Measurements from ENCODE around the gene CRIP2. TPM values are rescaled to one million over a fixed set of nuclear protein-coding genes. Genes with fewer than 3 reads are reported as not detected.

CRIP2 gene
- total and polyA plus RNA-seq, 2 donors (not counting 1 experiment from before 2014, with no cell fraction given): 6.0 to 81.6 TPM

GRCh38 chr14:105482486-105483110 lies 8.0 kb downstream of the CRIP2 start:
- Histone ChIP-seq H3K36me3 (replicated peaks in 1 of 2; ENCODE audit: control extremely low read depth in 1 of 2, control insufficient read depth in 1 of 2, extremely low read depth in 1 of 2, insufficient read depth in 2 of 2, low read length in 1 of 2) (no peaks in the 10 kb centered on the region), H3K9me3 (ENCODE audit: control extremely low read depth in 1 of 3, control insufficient read depth in 2 of 3, insufficient read depth in 1 of 3, low read length in 2 of 3) (peaks cover 0 to 10% (median 0%) of the 10 kb centered on the region in 3 donors), H4K20me1 (ENCODE audit: control insufficient read depth, insufficient read depth, low read length, poor library complexity, severe bottlenecking) (peaks cover under 1% of the 10 kb centered on the region), H3K4me1 (ENCODE audit: control insufficient read depth in 2 of 2, insufficient read depth in 2 of 2, low read length in 2 of 2) (peaks cover 54 to 83% of the 10 kb centered on the region in 2 donors), H3K9ac (ENCODE audit: low read length) (peak overlapping the region; percentile 35), H3K4me2 (replicated peaks; ENCODE audit: low read depth, low read length, poor library complexity, severe bottlenecking) (peak overlapping the region; percentile 100), H3K27ac (ENCODE audit: low read length in 2 of 2) (peak overlapping the region; percentile 93 to 99), H2AFZ (ENCODE audit: insufficient read depth, low read depth, low read length, poor library complexity, severe bottlenecking) (no peak overlapping the region), H3K79me2 (ENCODE audit: control insufficient read depth, insufficient read depth, low read length) (no peaks in the 10 kb centered on the region), H3K4me3 (ENCODE audit: control extremely low read depth in 1 of 5, extremely low read depth in 1 of 5, insufficient read depth in 1 of 5, low read depth in 2 of 5, low read length in 4 of 5) (peak overlapping the region in 1 of 5 experiments; percentile 15), H3K27me3 (replicated peaks in 1 of 4; ENCODE audit: control extremely low read depth in 1 of 4, control insufficient read depth in 3 of 4, insufficient read depth in 4 of 4, low read length in 3 of 4) (peaks cover 0 to 3% (median 0%) of the 10 kb centered on the region in 4 experiments)
- CTCF ChIA-PET: interaction anchor here (1.8 to 7.3 kb wide), 6 partner anchors 8 to 112 kb away, joined by 5 to 121 read pairs (median 8); partner anchors contain the start of gene TEDC1
- no peak for TF ChIP-seq CTCF (IDR thresholded peaks at IDR 0.05)
- TF ChIP-seq EZH2 (IDR thresholded peaks at IDR 0.05; ENCODE audit: borderline replicate concordance, insufficient read depth, low read depth, low read length, poor library complexity, severe bottlenecking): no peak
- Mint-ChIP-seq H3K4me3 (peak overlapping the region; percentile 88), H3K27me3 (no peaks in the 10 kb centered on the region), H3K4me1 (peaks cover 62% of the 10 kb centered on the region), H3K9me3 (ENCODE audit: insufficient read depth) (no peaks in the 10 kb centered on the region), H3K27ac (peak overlapping the region; percentile 100)
- 92% methylated on average over 18 of the region's 18 CpGs for WGBS (ENCODE audit: insufficient coverage)
- intact Hi-C loops (cut with micrococcal nuclease): loop anchor here (10.0 kb wide), 1 partner anchor 418 kb away; the partner anchor contains the start of gene GPR132
- peak; percentile 34 for DNase-seq
- POLR2A ChIA-PET: interaction anchor here (0.5 to 2.7 kb wide), 7 partner anchors 7 to 560 kb away, joined by 3 to 39 read pairs (median 4); no protein-coding TSS in a partner anchor
- ATAC-seq (ENCODE audit: low read depth): no peak

Data from B cell (primary cell).